Neural cell (in vitro differentiated cells): ENCODE results near the gene TBL1XR1. TPM values are rescaled to one million over a fixed set of nuclear protein-coding genes. Genes with fewer than 3 reads are reported as not detected.

ENCODE experiments used
- H2AFZ ChIP-seq: fragments of 200-600, 300-800 bp; sonication (generic), shearing (Covaris generic); 2 replicates; pipeline ENCODE4 v1.6.0; 2014; ENCODE audit warnings: low read depth, mild to moderate bottlenecking, antibody characterized with exemption, low read length, moderate library complexity
- H3F3A ChIP-seq: fragments of 200-600 bp; shearing (Covaris generic); 2 replicates; pipeline ENCODE4 v1.6.1; 2016; ENCODE audit warnings: mild to moderate bottlenecking, moderate library complexity, mixed read lengths, antibody characterized with exemption, low read length; ENCODE audit not compliant: insufficient read depth, poor library complexity, severe bottlenecking
- H3K27ac ChIP-seq: fragments of 200-600, 300-800 bp; sonication (generic), shearing (Covaris generic); 2 replicates; pipeline ENCODE4 v1.5.1; 2014; ENCODE audit warnings: mild to moderate bottlenecking, low read length, moderate library complexity
- H3K27me3 ChIP-seq: fragments of 300-800, 200-600 bp; sonication (generic), shearing (Covaris generic); 2 replicates; pipeline ENCODE4 v1.6.0; 2014; ENCODE audit warnings: mild to moderate bottlenecking, low read depth, low read length, moderate library complexity; ENCODE audit not compliant: insufficient read depth
- H3K36me3 ChIP-seq: fragments of 300-800, 200-600 bp; sonication (generic), shearing (Covaris generic); 2 replicates; pipeline ENCODE4 v1.5.1; 2014; ENCODE audit warnings: mild to moderate bottlenecking, antibody characterized with exemption, low read length, moderate library complexity; ENCODE audit not compliant: insufficient read depth
- H3K4me2 ChIP-seq: fragments of 300-800, 200-600 bp; sonication (generic), shearing (Covaris generic); 2 replicates; pipeline ENCODE4 v1.6.0; 2014; ENCODE audit warnings: mild to moderate bottlenecking, low read length
- H3K4me3 ChIP-seq: fragments of 300-800, 200-600 bp; sonication (generic), shearing (Covaris generic); 2 replicates; pipeline ENCODE4 v1.5.1; 2014; ENCODE audit warnings: mild to moderate bottlenecking, low read length, moderate library complexity
- H3K79me2 ChIP-seq: fragments of 200-600 bp; shearing (Covaris generic); replicated peaks from 2 replicates; pipeline ENCODE4 v1.6.0; 2014; ENCODE audit warnings: mild to moderate bottlenecking, low read length, moderate library complexity; ENCODE audit not compliant: insufficient read depth
- H3K9ac ChIP-seq: fragments of 300-800, 200-600 bp; sonication (generic), shearing (Covaris generic); 2 replicates; pipeline ENCODE4 v1.6.1; 2016; ENCODE audit warnings: mild to moderate bottlenecking, low read length, mixed read lengths
- H3K9me2 ChIP-seq: fragments of 200-600 bp; shearing (Covaris generic); 2 replicates; pipeline ENCODE4 v1.6.1; 2016; ENCODE audit warnings: mild to moderate bottlenecking, low read length, mixed read lengths; ENCODE audit not compliant: insufficient read depth
- H3K9me3 ChIP-seq: fragments of 200-600, 300-800 bp; sonication (generic), shearing (Covaris generic); 2 replicates; pipeline ENCODE4 v1.6.1; 2016; ENCODE audit warnings: mild to moderate bottlenecking, mixed run types, low read length, moderate library complexity, mixed read lengths
- H4K20me1 ChIP-seq: fragments of 200-600 bp; shearing (Covaris generic); 2 replicates; pipeline ENCODE4 v1.6.1; 2016; ENCODE audit warnings: mild to moderate bottlenecking, mixed run types; ENCODE audit not compliant: insufficient read depth
- CTCF ChIP-seq: fragments of 450-650 bp; IDR thresholded peaks from 2 replicates; pipeline ENCODE4 v1.5.1; 2014; ENCODE audit warnings: antibody characterized with exemption, mild to moderate bottlenecking, moderate library complexity; ENCODE audit not compliant: poor library complexity, severe bottlenecking
- EZH2 ChIP-seq: fragments of 200-600, 300-800 bp; shearing (Covaris generic), sonication (generic); IDR thresholded peaks from 2 replicates; pipeline ENCODE4 v1.6.1; 2014; ENCODE audit warnings: antibody characterized with exemption, low read length, borderline replicate concordance, mild to moderate bottlenecking; ENCODE audit not compliant: insufficient read depth, poor library complexity, severe bottlenecking
- MXI1 ChIP-seq: fragments of 450-650 bp; conservative IDR thresholded peaks from 2 replicates; pipeline ENCODE4 v1.6.1; 2014; ENCODE audit warnings: antibody characterized with exemption, mild to moderate bottlenecking; ENCODE audit not compliant: poor library complexity, severe bottlenecking
- POLR2AphosphoS5 ChIP-seq: IDR thresholded peaks from 2 replicates; pipeline ENCODE4 v1.6.1; 2012
- RAD21 ChIP-seq: fragments of 450-650 bp; conservative IDR thresholded peaks from 2 replicates; pipeline ENCODE4 v1.6.1; 2014; ENCODE audit warnings: antibody characterized with exemption, mild to moderate bottlenecking, moderate library complexity
- SMC3 ChIP-seq: fragments of 450-650 bp; conservative IDR thresholded peaks from 2 replicates; pipeline ENCODE4 v1.6.1; 2014; ENCODE audit warnings: antibody characterized with exemption, mild to moderate bottlenecking, moderate library complexity; ENCODE audit not compliant: poor library complexity
- TAF1 ChIP-seq: IDR thresholded peaks from 2 replicates; pipeline ENCODE4 v1.6.1; 2012; ENCODE audit warnings: low read depth
- polyA plus RNA-seq: library from polyadenylated mRNA; depleted of rRNA; stranded (reverse); fragments of >200 nt; gene quantifications from 2 replicates; pipeline ENCODE4 v1.2.3, GENCODE V29; 2014
- TF ChIP-seq, protein P1 (sequence below): IDR thresholded peaks from 2 replicates; pipeline ENCODE4 v1.6.1; 2012; ENCODE audit warnings: borderline replicate concordance

The TBL1XR1 gene
- polyA plus RNA-seq, 1 donor from 2014 or later = 96.3 TPM

DNA sequence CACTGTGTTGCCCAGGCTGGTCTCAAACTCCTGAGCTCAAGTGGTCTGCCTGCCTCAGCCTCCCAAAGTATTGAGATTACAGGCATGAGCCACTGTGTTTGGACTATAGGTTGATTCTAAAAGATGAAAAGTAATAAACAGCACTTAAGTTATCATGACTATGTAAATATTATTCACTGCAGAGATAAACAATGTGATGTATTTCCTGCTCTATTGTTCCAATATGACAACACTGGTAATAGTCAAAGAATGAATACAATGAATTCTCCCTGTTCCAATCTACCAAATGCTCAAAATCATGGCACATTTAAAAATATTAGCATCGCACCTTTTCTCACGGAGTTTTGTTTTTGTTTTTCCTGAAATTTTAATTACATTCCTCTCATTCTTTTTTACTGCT is 36.8 kb upstream of the TBL1XR1 start:
- Histone ChIP-seq H2AFZ (no peak overlapping the region), H3K9me2 (no peaks in the 10 kb centered on the region), H3K79me2 (no peaks in the 10 kb centered on the region), H3F3A (no peaks in the 10 kb centered on the region), H3K9me3 (no peaks in the 10 kb centered on the region), H3K4me3 (no peak overlapping the region), H3K9ac (no peak overlapping the region), H3K27me3 (no peaks in the 10 kb centered on the region), H4K20me1 (no peaks in the 10 kb centered on the region), H3K27ac (no peak overlapping the region), H3K36me3 (no peaks in the 10 kb centered on the region), H3K4me2 (no peak overlapping the region)
- no peak for TF ChIP-seq CTCF
- TF ChIP-seq, protein P1, sequence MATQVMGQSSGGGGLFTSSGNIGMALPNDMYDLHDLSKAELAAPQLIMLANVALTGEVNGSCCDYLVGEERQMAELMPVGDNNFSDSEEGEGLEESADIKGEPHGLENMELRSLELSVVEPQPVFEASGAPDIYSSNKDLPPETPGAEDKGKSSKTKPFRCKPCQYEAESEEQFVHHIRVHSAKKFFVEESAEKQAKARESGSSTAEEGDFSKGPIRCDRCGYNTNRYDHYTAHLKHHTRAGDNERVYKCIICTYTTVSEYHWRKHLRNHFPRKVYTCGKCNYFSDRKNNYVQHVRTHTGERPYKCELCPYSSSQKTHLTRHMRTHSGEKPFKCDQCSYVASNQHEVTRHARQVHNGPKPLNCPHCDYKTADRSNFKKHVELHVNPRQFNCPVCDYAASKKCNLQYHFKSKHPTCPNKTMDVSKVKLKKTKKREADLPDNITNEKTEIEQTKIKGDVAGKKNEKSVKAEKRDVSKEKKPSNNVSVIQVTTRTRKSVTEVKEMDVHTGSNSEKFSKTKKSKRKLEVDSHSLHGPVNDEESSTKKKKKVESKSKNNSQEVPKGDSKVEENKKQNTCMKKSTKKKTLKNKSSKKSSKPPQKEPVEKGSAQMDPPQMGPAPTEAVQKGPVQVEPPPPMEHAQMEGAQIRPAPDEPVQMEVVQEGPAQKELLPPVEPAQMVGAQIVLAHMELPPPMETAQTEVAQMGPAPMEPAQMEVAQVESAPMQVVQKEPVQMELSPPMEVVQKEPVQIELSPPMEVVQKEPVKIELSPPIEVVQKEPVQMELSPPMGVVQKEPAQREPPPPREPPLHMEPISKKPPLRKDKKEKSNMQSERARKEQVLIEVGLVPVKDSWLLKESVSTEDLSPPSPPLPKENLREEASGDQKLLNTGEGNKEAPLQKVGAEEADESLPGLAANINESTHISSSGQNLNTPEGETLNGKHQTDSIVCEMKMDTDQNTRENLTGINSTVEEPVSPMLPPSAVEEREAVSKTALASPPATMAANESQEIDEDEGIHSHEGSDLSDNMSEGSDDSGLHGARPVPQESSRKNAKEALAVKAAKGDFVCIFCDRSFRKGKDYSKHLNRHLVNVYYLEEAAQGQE = no peak
- no peak for TF ChIP-seq EZH2
- TF ChIP-seq SMC3 = no peak
- no peak for TF ChIP-seq RAD21

DNA sequence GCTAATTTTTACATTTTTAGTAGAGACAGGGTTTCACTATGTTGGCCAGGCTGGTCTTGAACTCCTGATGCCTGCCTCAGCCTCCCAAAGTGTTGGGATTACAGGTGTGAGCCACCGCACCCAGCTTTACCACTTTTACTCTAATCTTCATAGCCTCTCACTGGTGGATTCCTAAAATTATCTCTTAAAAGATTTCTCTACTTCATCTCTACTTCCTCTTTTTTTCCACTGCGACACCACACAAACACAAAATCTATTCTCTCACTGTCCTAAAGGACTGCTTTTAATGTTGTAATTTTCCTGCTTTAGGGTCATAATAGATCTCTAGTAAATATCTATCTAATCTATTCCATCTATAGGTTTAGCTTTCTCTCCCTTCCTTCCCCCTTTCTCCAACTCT is 34.0 kb upstream of the TBL1XR1 start:
- no peaks in the 10 kb centered on the region for H3K9me2 ChIP-seq
- H2AFZ ChIP-seq = no peak overlapping the region
- H3K9ac ChIP-seq = no peak overlapping the region
- no peaks in the 10 kb centered on the region for H3F3A ChIP-seq
- no peaks in the 10 kb centered on the region for H3K27me3 ChIP-seq
- H4K20me1 ChIP-seq = no peaks in the 10 kb centered on the region
- H3K9me3 ChIP-seq = no peaks in the 10 kb centered on the region
- no peaks in the 10 kb centered on the region for H3K79me2 ChIP-seq
- no peak overlapping the region for H3K4me3 ChIP-seq
- H3K4me2 ChIP-seq = no peak overlapping the region
- H3K27ac ChIP-seq = no peak overlapping the region
- H3K36me3 ChIP-seq = no peaks in the 10 kb centered on the region
- TF ChIP-seq RAD21 (no peak), SMC3 (no peak), TAF1 (no peak), MXI1 (no peak), POLR2AphosphoS5 (no peak)
- TF ChIP-seq, protein P1 = no peak
